Measurements from ENCODE around the gene USP6. TPM values are rescaled to one million over a fixed set of nuclear protein-coding genes. Genes with fewer than 3 reads are reported as not detected.
"Not testable (repeated sequence)": the region's sequence is repeated elsewhere in the genome, so short reads cannot be mapped to it uniquely, and the experiment has no call there.

Gene USP6
- total RNA-seq, 4 donors from 2014 or later: 0.06 to 3.8 (median 0.24) TPM; not detected in 1

DNA sequence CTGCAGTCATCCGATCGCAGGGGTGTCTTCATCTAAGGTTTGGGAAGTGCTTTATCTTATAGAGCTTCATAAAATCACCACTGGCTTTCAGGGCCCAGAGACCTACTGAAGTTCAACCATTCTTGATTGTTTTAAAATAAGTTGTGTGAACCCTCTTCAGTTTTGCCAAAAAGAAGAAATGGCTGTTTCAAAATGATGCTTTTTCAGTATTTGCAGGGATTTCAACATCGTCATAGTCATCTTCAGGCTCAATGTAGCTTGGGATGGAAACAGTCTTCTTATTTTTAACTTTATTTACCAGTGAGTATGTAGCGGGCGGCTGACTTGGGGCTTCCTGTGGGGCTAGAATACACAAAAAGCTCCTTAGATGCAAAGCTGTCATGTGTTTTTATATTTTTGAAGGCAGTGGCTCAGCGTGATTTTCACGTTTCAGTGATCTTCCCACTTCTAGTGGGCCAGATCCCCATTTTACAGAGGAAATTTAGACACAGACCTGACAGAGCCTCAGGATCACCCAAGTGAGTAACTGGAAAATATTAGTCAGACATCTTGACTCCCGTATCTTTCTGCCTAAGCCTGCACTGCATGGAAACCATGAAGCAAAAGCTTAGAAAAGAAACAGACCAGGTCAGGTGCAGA, 94.9 kb downstream of the USP6 start:
- TF ChIP-seq, protein P1, sequence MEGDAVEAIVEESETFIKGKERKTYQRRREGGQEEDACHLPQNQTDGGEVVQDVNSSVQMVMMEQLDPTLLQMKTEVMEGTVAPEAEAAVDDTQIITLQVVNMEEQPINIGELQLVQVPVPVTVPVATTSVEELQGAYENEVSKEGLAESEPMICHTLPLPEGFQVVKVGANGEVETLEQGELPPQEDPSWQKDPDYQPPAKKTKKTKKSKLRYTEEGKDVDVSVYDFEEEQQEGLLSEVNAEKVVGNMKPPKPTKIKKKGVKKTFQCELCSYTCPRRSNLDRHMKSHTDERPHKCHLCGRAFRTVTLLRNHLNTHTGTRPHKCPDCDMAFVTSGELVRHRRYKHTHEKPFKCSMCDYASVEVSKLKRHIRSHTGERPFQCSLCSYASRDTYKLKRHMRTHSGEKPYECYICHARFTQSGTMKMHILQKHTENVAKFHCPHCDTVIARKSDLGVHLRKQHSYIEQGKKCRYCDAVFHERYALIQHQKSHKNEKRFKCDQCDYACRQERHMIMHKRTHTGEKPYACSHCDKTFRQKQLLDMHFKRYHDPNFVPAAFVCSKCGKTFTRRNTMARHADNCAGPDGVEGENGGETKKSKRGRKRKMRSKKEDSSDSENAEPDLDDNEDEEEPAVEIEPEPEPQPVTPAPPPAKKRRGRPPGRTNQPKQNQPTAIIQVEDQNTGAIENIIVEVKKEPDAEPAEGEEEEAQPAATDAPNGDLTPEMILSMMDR (IDR thresholded peaks at IDR 0.05): no peak
- no peak for ATAC-seq (ENCODE audit: low FRiP score)
- DNase-seq (ENCODE audit: low spot score): no peak

DNA sequence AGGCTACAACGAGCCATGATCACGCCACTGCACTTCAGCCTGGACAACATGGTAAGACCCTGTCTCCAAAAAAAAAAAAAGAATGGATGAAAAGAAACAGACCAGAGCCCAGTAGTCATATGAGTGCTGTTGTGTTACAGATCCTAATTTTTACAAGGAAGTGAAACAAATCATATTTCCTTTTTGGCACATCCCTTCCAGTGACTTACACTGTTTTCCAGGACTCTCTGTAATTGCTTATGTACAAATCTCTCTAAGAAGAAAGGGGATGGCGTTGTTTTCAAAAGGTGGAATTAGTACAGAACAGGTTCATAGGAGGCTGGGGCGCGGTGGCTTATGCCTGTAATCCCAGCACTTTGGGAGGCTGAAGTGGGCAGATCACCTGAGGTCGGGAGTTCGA, 95.6 kb downstream of the USP6 start:
- ATAC-seq (ENCODE audit: low FRiP score) (no peak), DNase-seq (ENCODE audit: low spot score) (no peak)
- TF ChIP-seq, protein P1 (IDR thresholded peaks at IDR 0.05): no peak

DNA sequence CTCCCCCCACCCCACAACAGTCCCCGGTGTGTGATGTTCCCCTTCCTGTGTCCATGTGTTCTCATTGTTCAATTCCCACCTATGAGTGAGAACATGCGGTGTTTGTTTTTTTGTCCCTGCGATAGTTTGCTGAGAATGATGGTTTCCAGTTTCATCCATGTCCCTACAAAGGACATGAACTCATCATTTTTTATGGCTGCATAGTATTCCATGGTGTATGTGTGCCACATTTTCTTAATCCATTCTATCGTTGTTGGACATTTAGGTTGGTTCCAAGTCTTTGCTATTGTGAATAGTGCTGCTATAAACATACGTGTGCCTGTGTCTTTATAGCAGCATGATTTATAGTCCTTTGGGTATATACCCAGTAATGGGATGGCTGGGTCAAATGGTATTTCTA, 101.7 kb downstream of the USP6 start:
- DNase-seq (ENCODE audit: low spot score); ATAC-seq (ENCODE audit: low FRiP score): not testable (repeated sequence)

DNA sequence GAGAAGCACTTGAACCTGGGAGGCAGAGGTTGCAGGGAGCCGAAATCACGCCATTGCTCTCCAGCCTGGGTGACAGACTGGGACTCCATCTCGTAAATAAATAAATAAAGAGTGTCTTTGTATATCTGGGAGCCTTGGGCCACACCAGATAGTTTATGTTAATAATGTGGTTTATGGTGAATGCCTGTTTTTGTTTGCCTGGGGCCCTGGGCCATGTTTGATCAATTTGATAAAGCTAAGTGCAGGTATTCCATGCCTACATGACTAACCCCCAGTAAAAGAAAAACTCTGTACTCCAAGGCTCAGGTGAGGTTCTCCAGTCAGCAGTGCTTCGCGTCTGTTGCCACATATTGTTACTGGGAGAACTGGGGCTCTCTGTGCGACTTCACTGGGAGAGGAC, 103.7 kb downstream of the USP6 start:
- no peak for DNase-seq (ENCODE audit: low spot score)
- TF ChIP-seq, protein P1 (IDR thresholded peaks at IDR 0.05): no peak
- ATAC-seq (ENCODE audit: low FRiP score): no peak

DNA sequence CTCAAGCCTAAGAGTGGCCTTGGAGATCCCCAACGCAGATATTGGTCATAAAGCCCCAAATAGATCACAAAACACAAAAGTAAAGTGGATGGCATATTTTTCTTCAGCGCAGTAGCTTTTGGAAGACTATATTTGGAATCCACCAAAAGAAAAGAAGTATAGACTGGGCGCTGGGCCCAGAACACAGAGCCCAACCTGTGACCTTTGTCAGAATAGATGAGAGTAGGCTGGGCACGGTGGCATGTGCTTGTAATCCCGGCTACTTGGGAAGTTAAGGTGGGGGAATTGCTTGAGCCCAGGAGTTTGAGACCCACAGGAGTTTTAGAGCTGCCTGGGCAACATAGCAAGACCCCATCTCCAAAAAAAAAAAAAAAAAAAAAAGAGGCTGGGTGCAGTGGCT, 104.2 kb downstream of the USP6 start:
- TF ChIP-seq, protein P1 (IDR thresholded peaks at IDR 0.05): no peak
- no peak for DNase-seq (ENCODE audit: low spot score)
- ATAC-seq (ENCODE audit: low FRiP score): no peak

DNA sequence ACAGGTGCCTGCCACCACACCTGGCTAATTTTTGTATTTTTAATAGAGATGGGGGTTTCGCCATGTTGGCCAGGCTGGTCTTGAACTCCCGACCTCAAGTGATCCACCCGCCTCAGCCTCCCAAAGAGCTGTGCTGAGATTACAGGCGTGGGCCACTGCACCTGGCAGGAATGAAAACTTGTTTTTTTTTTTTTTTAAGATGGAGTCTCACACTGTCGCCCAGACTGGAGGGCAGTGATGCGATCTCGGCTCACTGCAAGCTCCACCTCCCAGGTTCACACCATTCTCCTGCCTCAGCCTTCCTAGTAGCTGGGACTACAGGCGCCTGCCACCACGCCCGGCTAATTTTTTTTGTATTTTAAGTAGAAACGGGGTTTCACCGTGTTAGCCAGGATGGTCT, 106.1 kb downstream of the USP6 start:
- DNase-seq (ENCODE audit: low spot score); ATAC-seq (ENCODE audit: low FRiP score): not testable (repeated sequence)

Small RNAs within 50 kb of the gene (small RNA-seq; reads per million reads assigned to genes)
- gene AC012146.4: not detected

Other genes starting within 250 kb of the USP6 start
- gene C17orf107, start 216.5 kb upstream of the USP6 start, total RNA-seq: 1 to 10 TPM in 3 of 4 donors, under 1 TPM in 1; 0.63 to 8.4 (median 3.3) TPM
- gene CHRNE, start 212.9 kb upstream of the USP6 start, total RNA-seq: 1 to 10 TPM in 3 of 4 donors, under 1 TPM in 1; 0.50 to 3.6 (median 1.5) TPM
- not detected for gene GP1BA, start 183.8 kb upstream of the USP6 start, total RNA-seq
- gene SLC25A11, start 176.0 kb upstream of the USP6 start, total RNA-seq: 10 to 100 TPM; 38.9 to 74.2 (median 47.1) TPM
- gene RNF167, start 175.8 kb upstream of the USP6 start, total RNA-seq: 10 to 100 TPM; 24.5 to 34.4 (median 32.0) TPM
- 100 to 1,000 TPM; 444 to 699 (median 616) TPM for gene PFN1, start 167.5 kb upstream of the USP6 start, total RNA-seq
- 1 to 10 TPM; 2.8 to 5.3 (median 3.3) TPM for gene ENO3, start 164.9 kb upstream of the USP6 start, total RNA-seq
- gene SPAG7, start 148.2 kb upstream of the USP6 start, total RNA-seq: 10 to 100 TPM; 45.3 to 71.0 (median 47.5) TPM
- 10 to 100 TPM; 11.4 to 27.7 (median 21.4) TPM for gene CAMTA2, start 128.4 kb upstream of the USP6 start, total RNA-seq
- gene INCA1, start 118.5 kb upstream of the USP6 start, total RNA-seq: 1 to 10 TPM in 3 of 4 donors, not detected in 1; 1.0 to 1.4 (median 1.3) TPM
- gene KIF1C, start 118.1 kb upstream of the USP6 start, total RNA-seq: 10 to 100 TPM; 64.5 to 92.5 (median 76.4) TPM
- not detected for gene SLC52A1, start 80.6 kb upstream of the USP6 start, total RNA-seq
- 1 to 10 TPM; 3.1 to 6.6 (median 3.9) TPM for gene ZFP3, start 37.6 kb upstream of the USP6 start, total RNA-seq
- 10 to 100 TPM in 1 of 4 donors, 1 to 10 TPM in 3; 3.8 to 14.3 (median 6.5) TPM for gene ZNF232, start 4.2 kb upstream of the USP6 start, total RNA-seq
- 10 to 100 TPM in 1 of 4 donors, 1 to 10 TPM in 3; 7.0 to 21.6 (median 8.9) TPM for gene ZNF594, start 75.8 kb downstream of the USP6 start, total RNA-seq
- 10 to 100 TPM in 1 of 4 donors, 1 to 10 TPM in 3; 4.1 to 10.4 (median 5.3) TPM for gene SCIMP, start 118.8 kb downstream of the USP6 start, total RNA-seq
- 10 to 100 TPM; 46.3 to 65.9 (median 55.8) TPM for gene RABEP1, start 166.3 kb downstream of the USP6 start, total RNA-seq

Measured in omental fat pad (tissue), 4 donors.